ENCODE measurements around the gene CRB2.

Gene CRB2

GRCh38 chr9:123355761-123356431, at the start of gene CRB2:
Gene CRB2 (plus strand): TSS chr9:123356197. CDS start chr9:123356261, 64 bp downstream.
- no peak for DNase-seq

GRCh38 chr9:123309611-123310010, 46.4 kb upstream of the CRB2 start:
- no peak for DNase-seq

- no peak for DNase-seq
Measured at GRCh38 chr9:123310551-123311249, 45.3 kb upstream of the CRB2 start.

- no peak for DNase-seq
Measured at GRCh38 chr9:123311250-123311752, 44.7 kb upstream of the CRB2 start.

- no peak for DNase-seq
Measured at GRCh38 chr9:123312306-123312877, 43.6 kb upstream of the CRB2 start.

- no peak for DNase-seq
Measured at GRCh38 chr9:123314617-123315016, 41.4 kb upstream of the CRB2 start.

GRCh38 chr9:123315635-123316034, 40.4 kb upstream of the CRB2 start:
- no peak for DNase-seq

- no peak for DNase-seq
Measured at GRCh38 chr9:123316053-123316718, 39.8 kb upstream of the CRB2 start.

- DNase-seq = no peak
Measured at GRCh38 chr9:123318202-123318601, 37.8 kb upstream of the CRB2 start.

- no peak for DNase-seq
Measured at GRCh38 chr9:123318961-123319421, 37.0 kb upstream of the CRB2 start.

GRCh38 chr9:123319541-123320339, 36.3 kb upstream of the CRB2 start:
- no peak for DNase-seq

GRCh38 chr9:123320814-123321213, 35.2 kb upstream of the CRB2 start:
- DNase-seq = no peak

- DNase-seq = no peak
Measured at GRCh38 chr9:123321616-123322272, 34.3 kb upstream of the CRB2 start.

- DNase-seq = peak; percentile 62
Measured at GRCh38 chr9:123322273-123323195, 33.5 kb upstream of the CRB2 start.

- no peak for DNase-seq
Measured at GRCh38 chr9:123323196-123324013, 32.6 kb upstream of the CRB2 start.

- DNase-seq = no peak
Measured at GRCh38 chr9:123324767-123325183, 31.2 kb upstream of the CRB2 start.

GRCh38 chr9:123326187-123326586, 29.8 kb upstream of the CRB2 start:
- no peak for DNase-seq

- DNase-seq = no peak
Measured at GRCh38 chr9:123326662-123327093, 29.3 kb upstream of the CRB2 start.

GRCh38 chr9:123327697-123328100, 28.3 kb upstream of the CRB2 start:
- no peak for DNase-seq
